Sigmoid colon (tissue), 7 donors: ENCODE measurements around the gene TSPAN5. TPM values are rescaled to one million over a fixed set of nuclear protein-coding genes. Genes with fewer than 3 reads are reported as not detected.

Experiments
- DNase-seq: peaks from one replicate; pipeline ENCODE4 v3.0.0-alpha.2; 2019
- H3K27ac ChIP-seq, 4 donors: fragments of 200-600 bp; sonication (generic); one replicate each; pipeline ENCODE4 v1.5.1; 2016 to 2019; ENCODE audit warnings: mild to moderate bottlenecking in 1 of 4
- H3K27me3 ChIP-seq, 3 donors: fragments of 200-600 bp; sonication (generic); one replicate each; pipeline ENCODE4 v1.5.1; 2019; ENCODE audit warnings: mild to moderate bottlenecking in 1 of 3
- H3K36me3 ChIP-seq, 4 donors: fragments of 200-600 bp; sonication (generic); one replicate each; pipeline ENCODE4 v1.5.1; 2016 to 2019
- H3K4me1 ChIP-seq, 4 donors: fragments of 200-600 bp; sonication (generic); one replicate each; pipeline ENCODE4 v1.5.1; 2017 to 2019
- H3K4me3 ChIP-seq, 4 donors: fragments of 200-600 bp; sonication (generic); one replicate each; pipeline ENCODE4 v1.5.1; 2017 to 2019; ENCODE audit warnings: mild to moderate bottlenecking in 2 of 4, moderate library complexity in 1 of 4
- H3K9me3 ChIP-seq, 4 donors: fragments of 200-600 bp in 3 of 4; sonication (generic) in 3 of 4; one replicate each; pipeline versions ENCODE4 v1.5.1 to v1.6.1; 2013 to 2019
- EP300 ChIP-seq, 4 donors: sonication (generic); formaldehyde crosslinking; IDR thresholded peaks; one replicate each; pipeline ENCODE4 v1.6.1; 2017; ENCODE audit warnings: antibody characterized with exemption in 4 of 4
- POLR2A ChIP-seq, 2 donors: fragments of 450-650 bp; IDR thresholded peaks; one replicate each; pipeline ENCODE4 v1.6.1; 2016; ENCODE audit warnings: antibody characterized with exemption in 2 of 2, mild to moderate bottlenecking in 2 of 2, moderate library complexity in 2 of 2
- POLR2AphosphoS5 ChIP-seq, 4 donors: sonication (generic); formaldehyde crosslinking; IDR thresholded peaks; one replicate each; pipeline ENCODE4 v1.6.1; 2017; ENCODE audit warnings: antibody characterized with exemption in 4 of 4
- WGBS, 2 donors: extraction: QIAGEN DNeasy Blood & Tissue Kit; methylation state at CpG; one replicate each; pipeline ENCODE4 v1.1.7; 2013; 5-methylcytosine and 5-hydroxymethylcytosine counted together
- intact Hi-C: fragments of 100-400 bp; cut with DNase I; formaldehyde crosslinking; loops from one replicate; pipeline ENCODE4 v1.15.1; 2023
- polyA plus RNA-seq, 3 donors: library from polyadenylated mRNA; stranded (reverse); fragments of 200-250 nt; gene quantifications; one replicate each; pipeline ENCODE4 v1.2.3, GENCODE V29; 2013
- total RNA-seq, 4 donors: library from RNA; depleted of rRNA; stranded (reverse); fragments of >200 nt; gene quantifications; one replicate each; pipeline ENCODE4 v1.1.0, GENCODE V29; 2016
- TF ChIP-seq, protein P1 (sequence below), 4 experiments: fragments of 450-650 bp in 3 of 4; fragments of 200-600 bp in 1 of 4; IDR thresholded peaks; one replicate each; pipeline ENCODE4 v1.5.1; 2016 to 2019; ENCODE audit warnings: antibody characterized with exemption in 4 of 4, mild to moderate bottlenecking in 3 of 4, moderate library complexity in 2 of 4
- donor health status: healthy with polysubstance abuse.
- donor health status: Bipolar disorder and iron deficiency.
- donor health status: healthy.

The TSPAN5 gene
- total and polyA plus RNA-seq, 7 donors, result 1.2 to 18.6 (median 11.2) TPM

DNA sequence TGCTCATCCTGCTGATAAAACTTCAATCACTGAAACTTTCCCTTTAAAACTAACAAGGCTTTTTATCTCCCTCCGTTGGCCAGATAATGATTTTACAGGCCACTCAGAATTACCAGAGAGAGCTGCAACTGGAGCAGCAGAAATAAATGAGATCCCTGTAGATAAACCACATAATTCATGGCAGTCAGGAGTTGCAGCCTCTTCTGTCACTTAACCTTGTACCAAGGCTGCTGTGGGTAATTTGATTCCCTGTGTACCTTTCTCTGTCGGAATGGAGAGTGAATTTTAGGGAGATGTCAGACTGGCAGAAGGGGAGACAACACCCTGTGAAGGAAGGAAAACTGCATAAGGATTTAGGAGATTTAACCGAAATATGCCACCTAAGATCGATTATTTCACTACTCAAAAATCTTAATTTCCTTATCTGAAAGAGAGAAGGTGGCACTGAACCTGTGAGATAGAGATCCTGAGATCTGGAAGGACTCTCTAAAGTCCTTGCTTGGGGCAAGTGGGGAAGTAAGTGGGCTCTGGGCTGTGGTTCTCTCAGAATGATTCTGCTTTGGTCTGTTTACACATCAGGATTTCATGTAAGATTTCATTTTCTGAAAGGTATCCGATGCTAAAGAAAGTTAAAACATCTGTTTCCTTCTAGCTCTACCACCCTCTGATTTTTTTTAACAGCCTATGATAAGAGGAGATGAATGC is 14.3 kb upstream of the TSPAN5 start:
- intact Hi-C loops, result no loop called here
- H3K36me3 ChIP-seq, result no peaks in the 10 kb centered on the region

DNA sequence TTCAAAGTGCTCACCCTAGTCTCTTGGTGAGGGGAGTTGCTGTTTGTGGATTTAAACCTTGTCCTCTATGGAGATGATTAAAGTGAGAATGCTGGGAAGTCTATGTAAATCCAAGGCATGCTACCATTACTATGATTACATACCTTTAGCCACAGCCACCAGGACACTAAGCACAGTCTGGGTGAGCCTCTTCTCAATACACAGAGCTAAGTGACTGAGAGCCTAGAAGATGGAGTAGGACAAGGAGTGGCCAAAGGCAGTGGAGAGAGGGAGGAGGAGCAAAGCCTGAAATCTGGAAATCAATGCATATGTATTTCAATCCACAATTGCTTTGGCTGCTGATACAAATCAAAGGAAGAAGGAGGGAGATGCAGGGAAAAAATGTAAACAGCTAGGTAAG is 12.7 kb upstream of the TSPAN5 start:
- Histone ChIP-seq H3K27ac (no peak overlapping the region), H3K36me3 (no peaks in the 10 kb centered on the region), H3K9me3 (no peaks in the 10 kb centered on the region), H3K4me3 (no peak overlapping the region), H3K27me3 (no peaks in the 10 kb centered on the region), H3K4me1 (no peaks in the 10 kb centered on the region)
- intact Hi-C loops, result no loop called here
- no peak for TF ChIP-seq EP300 (IDR thresholded peaks at IDR 0.05)
- TF ChIP-seq, protein P1, sequence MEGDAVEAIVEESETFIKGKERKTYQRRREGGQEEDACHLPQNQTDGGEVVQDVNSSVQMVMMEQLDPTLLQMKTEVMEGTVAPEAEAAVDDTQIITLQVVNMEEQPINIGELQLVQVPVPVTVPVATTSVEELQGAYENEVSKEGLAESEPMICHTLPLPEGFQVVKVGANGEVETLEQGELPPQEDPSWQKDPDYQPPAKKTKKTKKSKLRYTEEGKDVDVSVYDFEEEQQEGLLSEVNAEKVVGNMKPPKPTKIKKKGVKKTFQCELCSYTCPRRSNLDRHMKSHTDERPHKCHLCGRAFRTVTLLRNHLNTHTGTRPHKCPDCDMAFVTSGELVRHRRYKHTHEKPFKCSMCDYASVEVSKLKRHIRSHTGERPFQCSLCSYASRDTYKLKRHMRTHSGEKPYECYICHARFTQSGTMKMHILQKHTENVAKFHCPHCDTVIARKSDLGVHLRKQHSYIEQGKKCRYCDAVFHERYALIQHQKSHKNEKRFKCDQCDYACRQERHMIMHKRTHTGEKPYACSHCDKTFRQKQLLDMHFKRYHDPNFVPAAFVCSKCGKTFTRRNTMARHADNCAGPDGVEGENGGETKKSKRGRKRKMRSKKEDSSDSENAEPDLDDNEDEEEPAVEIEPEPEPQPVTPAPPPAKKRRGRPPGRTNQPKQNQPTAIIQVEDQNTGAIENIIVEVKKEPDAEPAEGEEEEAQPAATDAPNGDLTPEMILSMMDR (IDR thresholded peaks at IDR 0.05), result no peak
- TF ChIP-seq POLR2AphosphoS5 (IDR thresholded peaks at IDR 0.05), result no peak
- TF ChIP-seq POLR2A (IDR thresholded peaks at IDR 0.05), result no peak
- no peak for DNase-seq

More for the DNA sequence above, 14.3 kb upstream of the TSPAN5 start:
- no peak overlapping the region for H3K4me3 ChIP-seq
- no peaks in the 10 kb centered on the region for H3K4me1 ChIP-seq
- no peaks in the 10 kb centered on the region for H3K9me3 ChIP-seq
- H3K27ac ChIP-seq, result no peak overlapping the region
- TF ChIP-seq EP300 (IDR thresholded peaks at IDR 0.05), result no peak
- no peak for DNase-seq
- 23 to 37% methylated on average over 5 of the region's 5 CpGs for whole genome bisulfite sequencing, 2 donors
- H3K27me3 ChIP-seq, result no peaks in the 10 kb centered on the region

DNA sequence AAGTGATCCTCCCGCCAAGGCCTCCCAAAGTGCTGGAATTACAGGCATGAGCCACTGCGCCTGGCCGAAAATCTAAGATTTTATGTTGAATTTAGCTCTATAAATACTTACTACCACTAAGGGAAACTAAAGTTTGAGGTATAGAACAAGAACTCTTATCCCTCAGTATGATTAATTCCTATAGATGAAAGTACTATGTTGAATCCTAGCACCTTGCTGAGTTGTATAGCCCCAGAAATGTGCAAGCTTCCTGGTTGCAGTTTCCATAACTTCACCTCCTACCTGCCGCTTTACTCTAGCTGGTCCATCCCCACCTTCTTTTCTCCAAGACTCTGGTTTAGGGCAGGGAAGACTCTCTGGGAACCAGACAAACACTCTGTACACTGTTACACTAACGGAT is 11.8 kb upstream of the TSPAN5 start:
- H3K4me3 ChIP-seq, result no peak overlapping the region
- TF ChIP-seq EP300 (IDR thresholded peaks at IDR 0.05) (no peak), POLR2AphosphoS5 (IDR thresholded peaks at IDR 0.05) (no peak), POLR2A (IDR thresholded peaks at IDR 0.05) (no peak)
- TF ChIP-seq, protein P1 (IDR thresholded peaks at IDR 0.05), result no peak
- no peaks in the 10 kb centered on the region for H3K4me1 ChIP-seq
- no peak overlapping the region for H3K27ac ChIP-seq
- H3K9me3 ChIP-seq, result no peaks in the 10 kb centered on the region
- no peak for DNase-seq
- 97 to 98% methylated on average over 5 of the region's 5 CpGs for WGBS, 2 donors
- H3K27me3 ChIP-seq, result no peaks in the 10 kb centered on the region
- intact Hi-C loops, result no loop called here
- no peaks in the 10 kb centered on the region for H3K36me3 ChIP-seq

DNA sequence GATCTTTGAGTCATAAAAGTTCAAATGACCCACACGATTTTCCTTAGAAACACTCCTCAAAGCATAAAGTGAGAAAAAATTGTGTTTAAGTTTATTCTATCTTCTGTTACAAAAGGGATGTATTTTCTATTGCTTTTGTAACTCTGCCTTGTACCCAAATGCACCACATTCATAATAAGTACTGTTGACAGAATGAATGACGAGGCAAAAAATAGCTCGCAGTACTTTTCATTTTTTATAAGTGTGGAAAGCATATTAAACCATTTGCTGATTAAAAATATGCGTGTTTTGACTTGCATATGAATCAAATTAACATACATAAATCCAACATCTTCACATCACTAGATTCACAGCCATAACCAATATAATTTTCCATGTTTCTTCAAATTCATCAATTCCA is 11.2 kb upstream of the TSPAN5 start:
- Histone ChIP-seq H3K27me3 (no peaks in the 10 kb centered on the region), H3K27ac (no peak overlapping the region), H3K9me3 (no peaks in the 10 kb centered on the region), H3K4me1 (no peaks in the 10 kb centered on the region), H3K4me3 (no peak overlapping the region), H3K36me3 (no peaks in the 10 kb centered on the region)
- no peak for DNase-seq
- WGBS, 2 donors, result 86 to 89% methylated on average over 4 of the region's 4 CpGs
- TF ChIP-seq POLR2A (IDR thresholded peaks at IDR 0.05) (no peak), POLR2AphosphoS5 (IDR thresholded peaks at IDR 0.05) (no peak), EP300 (IDR thresholded peaks at IDR 0.05) (no peak)
- TF ChIP-seq, protein P1 (IDR thresholded peaks at IDR 0.05), result no peak
- intact Hi-C loops, result no loop called here

DNA sequence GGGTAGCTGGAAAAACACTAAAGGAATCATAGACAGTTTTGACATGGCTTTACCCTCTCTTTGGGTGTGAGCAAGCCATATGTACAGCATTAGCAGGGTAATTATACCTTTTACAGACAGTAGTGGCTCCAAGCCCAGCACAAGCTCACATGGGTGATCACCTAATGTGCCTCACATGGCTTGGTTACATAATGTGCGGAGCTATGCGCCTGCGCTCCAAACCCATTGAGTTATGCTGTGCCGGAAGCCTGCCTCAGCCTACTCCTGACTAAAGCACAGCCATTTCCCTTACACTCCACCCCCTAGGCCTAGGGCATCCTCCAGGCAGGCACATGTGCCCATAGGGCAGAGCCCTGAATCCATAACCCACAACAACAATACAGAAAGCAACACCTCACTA is 6.5 kb upstream of the TSPAN5 start:
- Histone ChIP-seq H3K36me3 (no peaks in the 10 kb centered on the region), H3K27me3 (no peaks in the 10 kb centered on the region), H3K9me3 (no peaks in the 10 kb centered on the region), H3K4me3 (no peak overlapping the region), H3K4me1 (peaks cover 0 to 8% (median 0%) of the 10 kb centered on the region in 4 donors), H3K27ac (no peak overlapping the region)
- no peak for TF ChIP-seq POLR2AphosphoS5 (IDR thresholded peaks at IDR 0.05)
- TF ChIP-seq EP300 (IDR thresholded peaks at IDR 0.05), result no peak
- no peak for TF ChIP-seq POLR2A (IDR thresholded peaks at IDR 0.05)
- TF ChIP-seq, protein P1 (IDR thresholded peaks at IDR 0.05), result no peak
- 98 to 99% methylated on average over 4 of the region's 4 CpGs for WGBS, 2 donors
- DNase-seq, result no peak
- intact Hi-C loops, result no loop called here
